Adrenal gland (tissue), 12 donors: ENCODE results near the gene FAM50A. TPM values are rescaled to one million over a fixed set of nuclear protein-coding genes. Genes with fewer than 3 reads are reported as not detected.
A peak's percentile ranks its signal among the peaks of the same experiment; 100 is the strongest.

Experiments
- DNase-seq, 7 donors: peaks; one replicate each; pipeline ENCODE4 v3.0.0-alpha.2; 2019 to 2020
- H3K27ac ChIP-seq, 5 donors: fragments of 200-600 bp; sonication (generic) in 4 of 5; 1 replicate in 3 of 5; 2 replicates in 2 of 5; pipeline versions ENCODE4 v1.5.1 to v1.8.0; 2016 to 2020; ENCODE audit warnings: mild to moderate bottlenecking in 1 of 5
- H3K27me3 ChIP-seq: fragments of 200-600 bp; 2 replicates; pipeline ENCODE4 v1.8.0; 2021
- H3K36me3 ChIP-seq, 2 donors: fragments of 200-600 bp; replicated peaks in 1 of 2; 1 replicate in 1 of 2; 2 replicates in 1 of 2; pipeline versions ENCODE4 v1.5.1 to v1.8.0; 2018 to 2022
- H3K4me1 ChIP-seq, 2 donors: fragments of 200-600 bp; replicated peaks in 1 of 2; 1 replicate in 1 of 2; 2 replicates in 1 of 2; pipeline versions ENCODE4 v1.5.1 to v1.8.0; 2018 to 2021
- H3K4me3 ChIP-seq, 4 donors: fragments of 200-600 bp; sonication (generic) in 3 of 4; one replicate each; pipeline ENCODE4 v1.5.1; 2016 to 2018
- H3K9me3 ChIP-seq, 3 donors: fragments of 200-600 bp; sonication (generic) in 1 of 3; replicated peaks in 1 of 3; 1 replicate in 2 of 3; 2 replicates in 1 of 3; pipeline versions ENCODE4 v1.5.1 to v1.8.0; 2016 to 2021
- CTCF ChIP-seq, 6 experiments: fragments of 450-650 bp in 4 of 6; fragments of 200-600 bp in 2 of 6; sonication (generic) in 1 of 6; IDR thresholded peaks; 1 replicate in 5 of 6; 2 replicates in 1 of 6; pipeline versions ENCODE4 v1.5.1 to v1.8.0; 2016 to 2021; ENCODE audit warnings: antibody characterized with exemption in 6 of 6, mild to moderate bottlenecking in 2 of 6, moderate library complexity in 1 of 6
- POLR2A ChIP-seq, 2 donors: fragments of 450-650 bp; IDR thresholded peaks; one replicate each; pipeline ENCODE4 v1.6.1; 2017; ENCODE audit warnings: antibody characterized with exemption in 2 of 2, mild to moderate bottlenecking in 2 of 2, moderate library complexity in 1 of 2
- WGBS, 4 donors: extraction: QIAGEN DNeasy Blood & Tissue Kit in 2 of 4; methylation state at CpG; one replicate each; pipeline versions ENCODE4 v1.1.5 to v1.1.7; 2013 to 2017; 5-methylcytosine and 5-hydroxymethylcytosine counted together
- intact Hi-C, 2 donors: fragments of 100-400 bp; cut with DNase I; formaldehyde crosslinking; loops; one replicate each; pipeline versions ENCODE4 v1.14.1 to v1.15.0; 2022 to 2023
- polyA plus RNA-seq, 3 donors: library from polyadenylated mRNA; stranded (reverse); fragments of 200-250 nt in 2 of 3; fragments of 350-450 nt in 1 of 3; fragmentation: Illumina TruSeq in 1 of 3; extraction: RNeasy Lipid Tissue Mini Kit (QIAGEN cat#74804) in 1 of 3; gene quantifications; one replicate each; pipeline ENCODE4 v1.2.3, GENCODE V29; 2013 to 2014
- total RNA-seq, 9 donors: library from RNA; depleted of rRNA in 4 of 9; stranded (reverse); fragments of >200 nt in 4 of 9; fragments of 120-200 nt in 1 of 9; fragmentation: NEBNext Ultra II Directional in 1 of 9; extraction: Animal tissue kit (Norgen Biotek cat#: 25700) in 1 of 9; gene quantifications; one replicate each; pipeline versions ENCODE4 v1.1.0 to v1.2.4, GENCODE V29; 2013 to 2023
- donor health status: healthy with polysubstance abuse.
- donor health status: Bipolar disorder and iron deficiency.
- donor health status: DM: yes; HTN: yes; CAD: no.
- donor health status: DM: no; HTN: no; CAD: no.
- donor health status: DM: no; HTN: no; CAD: no.
- donor health status: DM: yes; HTN: yes; CAD: no.

FAM50A gene
- total and polyA plus RNA-seq, 12 donors, result 25.1 to 451 (median 59.4) TPM

- Histone ChIP-seq H3K4me3 (no peak overlapping the region), H3K4me1 (no peaks in the 10 kb centered on the region), H3K36me3 (no peaks in the 10 kb centered on the region), H3K27me3 (no peaks in the 10 kb centered on the region), H3K9me3 (no peaks in the 10 kb centered on the region), H3K27ac (peak overlapping the region in 2 of 5 donors; percentile 48 to 72)
- WGBS, 4 donors, result 89 to 93% (median 91%) methylated on average over 7 to 8 of the region's 8 CpGs
- TF ChIP-seq CTCF (IDR thresholded peaks at IDR 0.05) (no peak), POLR2A (IDR thresholded peaks at IDR 0.05) (no peak)
- intact Hi-C loops, result no loop called here
- no peak for DNase-seq
Observed at GRCh38 chrX:154419189-154419588, 24.8 kb upstream of the FAM50A start.

- peak in 5 of 7 donors; percentile 54 to 78 (median 64) for DNase-seq
Observed at GRCh38 chrX:154419688-154420401, 24.1 kb upstream of the FAM50A start.

GRCh38 chrX:154420402-154420756 is 23.6 kb upstream of the FAM50A start:
- 73 to 79% (median 75%) methylated on average over 3 to 10 of the region's 10 CpGs for WGBS, 4 donors
- Histone ChIP-seq H3K4me1 (no peaks in the 10 kb centered on the region), H3K27ac (peak overlapping the region in 2 of 5 donors; percentile 48 to 72), H3K9me3 (no peaks in the 10 kb centered on the region), H3K36me3 (no peaks in the 10 kb centered on the region), H3K27me3 (no peaks in the 10 kb centered on the region), H3K4me3 (no peak overlapping the region)
- no peak for TF ChIP-seq CTCF (IDR thresholded peaks at IDR 0.05)
- TF ChIP-seq POLR2A (IDR thresholded peaks at IDR 0.05), result no peak
- intact Hi-C loops, result no loop called here
- no peak for DNase-seq

More at GRCh38 chrX:154419688-154420401, 24.1 kb upstream of the FAM50A start:
- Histone ChIP-seq H3K27me3 (no peaks in the 10 kb centered on the region), H3K4me3 (no peak overlapping the region), H3K27ac (peak overlapping the region in 2 of 5 donors; percentile 48 to 72), H3K4me1 (no peaks in the 10 kb centered on the region), H3K9me3 (no peaks in the 10 kb centered on the region), H3K36me3 (no peaks in the 10 kb centered on the region)
- 45 to 64% (median 55%) methylated on average over 15 to 19 of the region's 19 CpGs; no CpG with 5 or more reads in 1 of the 4 donors for WGBS, 4 donors
- intact Hi-C loops, result no loop called here
- TF ChIP-seq CTCF (IDR thresholded peaks at IDR 0.05), result no peak
- peak in 1 of 2 donors; percentile 35 for TF ChIP-seq POLR2A (IDR thresholded peaks at IDR 0.05)

GRCh38 chrX:154426916-154427770 is 16.8 kb upstream of the FAM50A start:
- Histone ChIP-seq H3K27me3 (no peaks in the 10 kb centered on the region), H3K4me1 (peaks cover 0 to 15% of the 10 kb centered on the region in 2 donors), H3K36me3 (peaks cover 0 to 7% of the 10 kb centered on the region in 2 donors), H3K9me3 (no peaks in the 10 kb centered on the region), H3K4me3 (peak overlapping the region in 1 of 4 donors; percentile 64), H3K27ac (no peak overlapping the region)
- no peak for DNase-seq
- TF ChIP-seq CTCF (IDR thresholded peaks at IDR 0.05), result no peak
- TF ChIP-seq POLR2A (IDR thresholded peaks at IDR 0.05), result no peak
- intact Hi-C loops, result no loop called here
- 80 to 85% (median 82%) methylated on average over 9 to 13 of the region's 13 CpGs for WGBS, 4 donors
